Left lobe of liver (tissue), 2 donors: Measurements from ENCODE around the gene SLC66A1. TPM values are rescaled to one million over a fixed set of nuclear protein-coding genes. Genes with fewer than 3 reads are reported as not detected.
A peak's percentile ranks its signal among the peaks of the same experiment; 100 is the strongest.
"Not testable (repeated sequence)": the region's sequence is repeated elsewhere in the genome, so short reads cannot be mapped to it uniquely, and the experiment has no call there.

Source experiments
- ATAC-seq: fragments of 200-7000 bp; cut with Tn5 transposase; one replicate; pipeline ENCODE4 v1.9.1; 2020; ENCODE audit warnings: mild to moderate bottlenecking, moderate library complexity
- DNase-seq: peaks from one replicate; pipeline ENCODE4 v3.0.0-alpha.2; 2020; ENCODE audit warnings: low spot score
- total RNA-seq: library from RNA; stranded (reverse); gene quantifications from one replicate; pipeline ENCODE4 v1.2.1, GENCODE V29; 2021
- donor health status: DM: no; HTN: no; CAD: no; lungs with moderate emphysema.
- donor health status: DM: no; HTN: yes; CAD: no.

Gene SLC66A1
- total RNA-seq, result 9.1 TPM

DNA sequence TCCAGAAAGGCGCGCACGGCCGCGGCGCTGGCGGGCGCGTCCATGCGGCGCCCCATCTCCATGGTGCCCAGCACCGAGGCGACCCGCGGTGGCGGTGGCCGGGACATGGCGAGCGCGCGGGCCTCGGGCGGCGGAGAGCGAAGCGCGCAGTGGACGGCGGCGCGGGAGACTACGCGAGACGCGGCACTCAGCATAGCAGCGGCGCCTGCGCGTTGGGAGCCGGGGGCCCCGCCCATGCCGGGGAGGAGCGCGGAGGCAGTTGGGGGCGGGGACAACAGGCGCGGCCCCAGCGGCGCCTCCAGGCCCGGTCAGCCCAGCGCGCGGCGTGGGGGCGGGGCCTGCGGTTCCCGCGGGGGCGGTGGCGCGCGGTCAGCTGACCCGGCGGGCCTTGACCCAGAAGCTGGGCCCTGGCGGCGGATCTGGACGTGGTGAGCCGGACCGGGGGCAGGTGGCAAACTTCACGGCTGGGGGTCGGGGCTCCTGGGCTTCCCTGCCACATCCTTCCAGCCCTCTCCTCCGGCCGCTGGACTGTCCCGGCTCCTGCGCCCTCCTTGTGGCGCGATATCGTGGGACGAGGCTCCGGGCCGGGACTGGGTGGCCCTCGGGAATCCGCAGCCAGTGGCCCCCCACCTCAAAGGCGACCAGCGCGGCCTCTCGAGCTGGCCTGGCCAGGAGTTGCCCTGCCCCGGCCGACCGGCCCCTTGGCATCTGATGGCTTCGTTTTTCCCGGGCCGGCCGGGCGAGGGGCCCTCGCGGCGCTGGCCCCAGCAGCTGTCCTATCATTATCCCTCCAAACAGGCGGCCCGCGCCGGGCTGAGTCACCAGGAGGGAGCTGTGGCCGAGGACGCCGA is at the start of gene SLC66A1, which contains the start of gene AKR7A2:
Gene SLC66A1 (plus strand): TSS at position 396 of the 851 bp plus-strand sequence. CDS start 5,352 bp downstream, outside the sequence.
Gene AKR7A2 (minus strand): TSS at position 214 of the 851 bp plus-strand sequence. CDS start 20 bp downstream, at position 194.
- DNase-seq (peak; percentile 95), ATAC-seq (peak; percentile 94)

DNA sequence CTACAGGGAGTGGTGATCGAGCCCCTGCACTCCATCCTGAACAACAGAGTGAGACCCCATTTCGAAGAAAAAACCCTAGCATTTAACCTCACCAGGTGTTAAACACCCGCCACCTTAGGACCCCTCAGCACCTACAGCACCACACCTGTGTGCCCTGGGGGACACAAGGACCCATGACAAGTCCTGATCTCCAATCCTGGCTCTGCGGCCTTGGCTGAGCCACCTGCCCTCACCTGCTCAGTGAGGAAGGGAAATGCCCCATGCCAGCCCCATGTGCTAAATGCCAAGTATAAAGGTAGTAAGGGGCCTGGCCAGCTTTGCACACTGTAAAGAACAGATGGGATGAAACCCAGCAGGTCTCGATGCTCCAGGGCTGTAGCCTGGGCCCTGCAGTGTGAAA is 49.4 kb upstream of the SLC66A1 start:
- ATAC-seq (no peak), DNase-seq (no peak)

GRCh38 chr1:19268445-19268844 is 43.7 kb upstream of the SLC66A1 start:
- ATAC-seq, result no peak
- DNase-seq, result no peak

GRCh38 chr1:19269427-19270342 is 42.4 kb upstream of the SLC66A1 start:
- not testable (repeated sequence) for DNase-seq
- ATAC-seq, result peak; percentile 23

GRCh38 chr1:19270343-19270730 is 41.8 kb upstream of the SLC66A1 start:
- DNase-seq (peak; percentile 60), ATAC-seq (peak; percentile 23)

GRCh38 chr1:19272064-19272463 is 40.1 kb upstream of the SLC66A1 start:
- no peak for DNase-seq

DNA sequence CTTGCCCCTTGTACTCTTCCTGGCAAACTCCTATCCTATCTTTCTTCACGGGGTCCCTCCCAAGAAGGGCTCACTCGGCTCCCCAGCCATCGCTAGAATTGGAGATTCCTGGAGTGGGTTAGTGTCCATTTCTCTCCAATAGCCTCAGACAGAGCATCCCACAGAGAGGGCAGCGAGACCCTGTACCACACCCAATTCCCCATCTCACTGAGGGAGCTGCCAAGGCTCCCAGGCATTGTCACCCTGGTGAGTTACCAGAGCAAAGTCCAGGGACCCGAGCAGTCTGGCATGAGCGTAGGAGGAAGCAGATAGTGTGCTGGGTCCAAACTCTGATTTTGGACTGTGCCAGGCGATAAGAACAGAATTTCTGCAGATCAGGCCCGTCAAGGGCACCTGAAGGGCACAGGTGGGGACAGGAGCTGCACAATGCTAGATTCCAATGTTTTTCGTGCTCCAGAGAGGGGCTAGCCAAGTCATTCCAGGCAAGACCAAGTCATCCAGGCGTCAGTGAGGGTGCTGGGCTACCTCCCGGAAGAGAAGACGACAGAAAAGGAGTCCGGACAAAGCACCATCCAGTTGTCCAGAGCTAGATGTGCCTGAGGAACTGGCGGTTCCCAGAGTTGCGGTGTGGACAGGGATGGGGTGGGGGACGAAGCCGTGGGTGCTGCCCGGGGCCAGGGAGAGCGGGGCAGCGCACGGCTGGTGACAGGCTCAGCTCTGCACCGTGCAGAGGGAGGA is 38.9 kb upstream of the SLC66A1 start:
- ATAC-seq, result peak; percentile 62

More at GRCh38 chr1:19272064-19272463, 40.1 kb upstream of the SLC66A1 start:
- ATAC-seq, result no peak

DNA sequence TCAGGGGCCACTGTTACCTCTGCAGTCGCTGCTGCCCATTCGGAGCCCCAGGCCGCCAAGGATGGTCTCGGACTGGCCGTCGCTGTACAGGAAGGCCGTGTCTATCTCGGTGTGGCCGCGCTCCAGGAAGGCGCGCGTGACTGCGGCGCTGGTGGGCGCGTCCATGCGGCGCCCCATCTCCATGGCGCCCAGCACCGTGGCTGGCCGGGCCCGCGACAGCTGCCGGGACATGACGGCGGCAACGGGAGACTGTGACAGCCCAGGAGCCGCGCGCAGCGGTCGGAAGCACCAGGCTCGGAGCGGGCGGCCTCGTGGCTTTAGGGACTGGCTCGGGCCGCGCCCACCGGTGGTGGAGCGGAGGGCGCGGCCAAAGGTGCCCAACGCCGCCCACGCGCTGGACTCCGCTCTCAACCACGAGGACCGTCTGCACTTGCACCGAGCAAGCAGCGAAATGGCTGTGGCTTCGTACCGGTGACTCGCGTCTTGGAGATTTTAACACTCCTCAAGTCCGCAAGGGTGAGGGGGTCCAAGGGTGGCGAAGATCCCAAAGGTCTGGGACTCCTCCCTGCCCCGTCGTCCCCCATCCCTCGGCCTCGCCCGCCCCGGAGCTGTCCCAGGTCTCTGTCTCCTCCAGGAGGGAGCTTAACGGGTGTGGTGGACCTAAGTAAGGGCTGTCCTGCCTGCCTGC is 38.1 kb upstream of the SLC66A1 start:
- ATAC-seq, result peak; percentile 79
- peak; percentile 90 for DNase-seq

More for the DNA sequence above, 38.9 kb upstream of the SLC66A1 start:
- DNase-seq, result peak; percentile 90

GRCh38 chr1:19274636-19275035 is 37.5 kb upstream of the SLC66A1 start:
- ATAC-seq (peak; percentile 28), DNase-seq (peak; percentile 70)

- DNase-seq (no peak), ATAC-seq (no peak)
Measured at GRCh38 chr1:19283891-19284290, 28.2 kb upstream of the SLC66A1 start.

GRCh38 chr1:19284881-19285280 is 27.2 kb upstream of the SLC66A1 start:
- ATAC-seq (no peak), DNase-seq (no peak)

- DNase-seq, result not testable (repeated sequence)
- peak; percentile 16 for ATAC-seq
Measured at GRCh38 chr1:19285366-19285765, 26.8 kb upstream of the SLC66A1 start.

- ATAC-seq (peak; percentile 35), DNase-seq (peak; percentile 66)
Measured at GRCh38 chr1:19285807-19286206, 26.3 kb upstream of the SLC66A1 start.

- ATAC-seq, result peak; percentile 62
Measured at GRCh38 chr1:19287436-19288185, 24.5 kb upstream of the SLC66A1 start.

DNA sequence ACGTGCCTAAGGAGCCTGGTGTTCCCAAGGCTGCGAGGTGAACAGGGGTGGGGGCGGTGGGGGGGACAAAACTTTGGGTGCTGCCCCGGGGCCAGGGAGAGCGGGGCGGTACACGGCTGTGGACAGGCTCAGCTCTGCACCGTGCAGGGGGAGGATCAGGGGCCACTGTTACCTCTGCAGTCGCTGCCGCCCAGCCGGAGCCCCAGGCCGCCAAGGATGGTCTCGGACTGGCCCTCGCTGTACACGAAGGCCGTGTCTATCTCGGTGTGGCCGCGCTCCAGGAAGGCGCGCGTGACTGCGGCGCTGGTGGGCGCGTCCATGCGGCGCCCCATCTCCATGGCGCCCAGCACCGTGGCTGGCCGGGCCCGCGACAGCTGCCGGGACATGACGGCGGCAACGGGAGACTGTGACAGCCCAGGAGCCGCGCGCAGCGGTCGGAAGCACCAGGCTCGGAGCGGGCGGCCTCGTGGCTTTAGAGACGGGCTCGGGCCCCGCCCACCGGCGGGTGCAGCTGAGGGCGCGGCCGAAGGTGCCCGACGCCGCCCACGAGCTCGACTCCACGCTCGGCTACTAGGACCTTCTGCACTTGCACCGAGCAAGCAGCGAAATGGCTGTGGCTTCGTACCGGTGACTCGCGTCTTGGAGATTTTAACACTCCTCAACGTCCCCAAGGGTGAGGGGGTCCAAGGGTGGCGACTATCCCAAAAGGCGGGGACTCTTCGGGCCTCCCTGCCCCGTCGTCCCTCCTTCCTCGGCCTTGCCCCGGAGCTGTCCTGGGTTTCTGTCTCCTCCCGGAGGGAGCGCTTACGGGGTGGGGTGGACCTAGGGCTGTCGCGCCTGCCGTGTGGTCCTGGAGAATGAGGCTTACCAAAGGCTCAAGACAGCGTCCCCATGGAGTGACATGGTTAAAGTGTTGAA is 23.5 kb upstream of the SLC66A1 start, which contains the start of gene AKR7A3:
Gene AKR7A3 (minus strand): TSS at position 447 of the 918 bp plus-strand sequence. CDS start 61 bp downstream, at position 386.
- DNase-seq (peak; percentile 88), ATAC-seq (peak; percentile 85)

More at GRCh38 chr1:19287436-19288185, 24.5 kb upstream of the SLC66A1 start:
- DNase-seq, result peak; percentile 87

GRCh38 chr1:19289244-19289643 is 22.9 kb upstream of the SLC66A1 start:
- ATAC-seq (peak; percentile 35), DNase-seq (no peak)

DNA sequence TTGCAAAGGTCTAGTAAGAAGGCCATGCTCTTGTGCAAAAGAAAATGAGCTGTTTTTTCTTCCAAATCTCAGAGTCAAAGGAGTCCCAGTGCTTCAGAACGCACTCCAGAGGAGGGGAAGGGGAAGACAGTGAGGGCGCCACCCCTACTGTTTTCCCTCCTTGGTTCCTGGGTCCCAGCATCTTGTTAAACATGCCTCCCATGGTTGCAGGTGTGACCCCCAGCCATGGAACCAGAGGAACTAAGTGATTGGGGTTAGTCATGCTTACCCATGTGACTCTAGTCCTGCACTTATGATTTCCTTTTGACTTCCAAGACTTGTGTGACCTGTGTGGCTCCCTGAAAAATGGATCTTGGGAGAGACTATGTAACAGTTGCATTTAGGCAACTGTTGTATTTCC is 17.5 kb upstream of the SLC66A1 start:
- no peak for ATAC-seq
- no peak for DNase-seq

DNA sequence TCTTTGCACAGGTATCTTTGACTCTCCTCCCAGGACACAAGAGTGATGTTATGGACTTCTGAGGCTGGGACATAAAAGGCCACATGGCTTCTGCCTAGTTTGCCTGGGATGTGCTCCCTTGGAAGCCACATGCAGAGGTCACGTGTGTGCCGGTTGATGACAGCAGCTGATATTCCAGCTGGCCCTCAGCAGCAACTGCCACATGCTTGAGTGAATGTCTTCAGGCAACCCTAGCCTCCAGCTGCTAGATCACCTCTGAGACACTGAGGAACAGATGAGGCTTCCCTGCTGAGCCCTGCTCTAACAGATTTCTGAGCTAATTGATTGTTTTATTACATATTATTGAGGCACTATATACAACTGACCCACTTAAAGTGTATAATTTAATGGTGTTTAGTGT is 11.9 kb upstream of the SLC66A1 start:
- no peak for ATAC-seq
- no peak for DNase-seq
